Endothelial cell (in vitro differentiated cells): Measurements from ENCODE around the gene NFIB. TPM values are rescaled to one million over a fixed set of nuclear protein-coding genes. Genes with fewer than 3 reads are reported as not detected.
A peak's percentile ranks its signal among the peaks of the same experiment; 100 is the strongest.

Source experiments
- DNase-seq: peaks from one replicate; pipeline ENCODE4 v3.0.0; 2021; ENCODE audit warnings: low spot score
- H3K27ac Mint-ChIP-seq: one replicate; pipeline ENCODE4 v1.8.0; 2021; ENCODE audit warnings: mixed read lengths, inconsistent platforms; ENCODE audit not compliant: unreplicated experiment
- H3K27me3 Mint-ChIP-seq: one replicate; pipeline ENCODE4 v1.8.0; 2021; ENCODE audit warnings: mild to moderate bottlenecking, moderate library complexity, mixed read lengths, inconsistent platforms; ENCODE audit not compliant: unreplicated experiment
- H3K36me3 Mint-ChIP-seq: one replicate; pipeline ENCODE4 v1.8.0; 2021; ENCODE audit warnings: mild to moderate bottlenecking, low read depth, mixed read lengths, inconsistent platforms; ENCODE audit not compliant: unreplicated experiment
- H3K4me1 Mint-ChIP-seq: one replicate; pipeline ENCODE4 v1.8.0; 2021; ENCODE audit warnings: mild to moderate bottlenecking, mixed read lengths, inconsistent platforms; ENCODE audit not compliant: unreplicated experiment
- H3K4me3 Mint-ChIP-seq: one replicate; pipeline ENCODE4 v1.8.0; 2021; ENCODE audit warnings: mild to moderate bottlenecking, mixed read lengths, inconsistent platforms; ENCODE audit not compliant: unreplicated experiment
- H3K9me3 Mint-ChIP-seq: one replicate; pipeline ENCODE4 v1.8.0; 2021; ENCODE audit warnings: mixed read lengths, inconsistent platforms; ENCODE audit not compliant: unreplicated experiment
- total RNA-seq: library from RNA; stranded (reverse); fragmentation: NEBNext Ultra II Directional; extraction: Animal tissue kit (Norgen Biotek cat#: 25700); gene quantifications from one replicate; pipeline ENCODE4 v1.2.1, GENCODE V29; 2021; ENCODE audit not compliant: unreplicated experiment
- TF ChIP-seq, protein P1 (sequence below): fragments of 200-600 bp; sonication (generic); IDR thresholded peaks from one replicate; pipeline ENCODE4 v1.5.0; 2021; ENCODE audit warnings: antibody characterized with exemption; ENCODE audit not compliant: unreplicated experiment

The NFIB gene
- total RNA-seq, 1 donor from 2014 or later = 120 TPM

DNA sequence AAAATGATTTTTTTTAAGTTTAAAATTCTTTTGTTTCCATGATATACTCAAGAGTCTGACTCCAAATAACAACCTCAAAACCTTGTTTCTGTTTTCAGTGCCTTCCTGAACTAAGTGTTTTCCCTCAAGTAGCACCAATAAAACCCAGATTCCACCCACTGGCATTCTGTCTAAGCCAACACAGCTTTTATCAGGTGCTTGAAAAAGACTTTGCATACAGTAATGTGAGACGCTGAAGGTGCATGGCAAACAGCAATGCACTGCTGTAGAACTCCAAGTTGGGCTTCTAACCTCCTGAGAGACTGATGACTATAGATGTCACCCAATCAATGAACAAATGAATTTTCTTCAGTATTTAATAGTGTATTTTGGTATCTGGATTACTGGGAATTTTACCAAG is 95.7 kb downstream of the NFIB start:
- no peak for DNase-seq
- H3K27me3 Mint-ChIP-seq = peaks cover 8% of the 10 kb centered on the region

GRCh38 chr9:14216612-14217194 is 97.2 kb downstream of the NFIB start:
- Mint-ChIP-seq H3K9me3 (no peaks in the 10 kb centered on the region), H3K4me3 (no peak overlapping the region), H3K27me3 (peaks cover 8% of the 10 kb centered on the region), H3K27ac (no peak overlapping the region), H3K36me3 (peaks cover 19% of the 10 kb centered on the region), H3K4me1 (peaks cover 59% of the 10 kb centered on the region)
- TF ChIP-seq, protein P1, sequence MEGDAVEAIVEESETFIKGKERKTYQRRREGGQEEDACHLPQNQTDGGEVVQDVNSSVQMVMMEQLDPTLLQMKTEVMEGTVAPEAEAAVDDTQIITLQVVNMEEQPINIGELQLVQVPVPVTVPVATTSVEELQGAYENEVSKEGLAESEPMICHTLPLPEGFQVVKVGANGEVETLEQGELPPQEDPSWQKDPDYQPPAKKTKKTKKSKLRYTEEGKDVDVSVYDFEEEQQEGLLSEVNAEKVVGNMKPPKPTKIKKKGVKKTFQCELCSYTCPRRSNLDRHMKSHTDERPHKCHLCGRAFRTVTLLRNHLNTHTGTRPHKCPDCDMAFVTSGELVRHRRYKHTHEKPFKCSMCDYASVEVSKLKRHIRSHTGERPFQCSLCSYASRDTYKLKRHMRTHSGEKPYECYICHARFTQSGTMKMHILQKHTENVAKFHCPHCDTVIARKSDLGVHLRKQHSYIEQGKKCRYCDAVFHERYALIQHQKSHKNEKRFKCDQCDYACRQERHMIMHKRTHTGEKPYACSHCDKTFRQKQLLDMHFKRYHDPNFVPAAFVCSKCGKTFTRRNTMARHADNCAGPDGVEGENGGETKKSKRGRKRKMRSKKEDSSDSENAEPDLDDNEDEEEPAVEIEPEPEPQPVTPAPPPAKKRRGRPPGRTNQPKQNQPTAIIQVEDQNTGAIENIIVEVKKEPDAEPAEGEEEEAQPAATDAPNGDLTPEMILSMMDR = no peak
- DNase-seq = no peak

More for the DNA sequence above, 95.7 kb downstream of the NFIB start:
- Mint-ChIP-seq H3K9me3 (no peaks in the 10 kb centered on the region), H3K36me3 (peaks cover 23% of the 10 kb centered on the region), H3K4me3 (no peak overlapping the region), H3K4me1 (peaks cover 65% of the 10 kb centered on the region), H3K27ac (no peak overlapping the region)
- TF ChIP-seq, protein P1 = no peak

GRCh38 chr9:14215614-14216013 is 98.3 kb downstream of the NFIB start:
- peaks cover 58% of the 10 kb centered on the region for H3K4me1 Mint-ChIP-seq
- H3K4me3 Mint-ChIP-seq = no peak overlapping the region
- no peak for DNase-seq
- TF ChIP-seq, protein P1 = no peak
- H3K27me3 Mint-ChIP-seq = peaks cover 3% of the 10 kb centered on the region
- no peak overlapping the region for H3K27ac Mint-ChIP-seq
- H3K36me3 Mint-ChIP-seq = peaks cover 14% of the 10 kb centered on the region
- H3K9me3 Mint-ChIP-seq = no peaks in the 10 kb centered on the region

- TF ChIP-seq, protein P1 = no peak
- H3K9me3 Mint-ChIP-seq = no peaks in the 10 kb centered on the region
- peaks cover 53% of the 10 kb centered on the region for H3K4me1 Mint-ChIP-seq
- H3K27ac Mint-ChIP-seq = peak overlapping the region; percentile 49
- no peak for DNase-seq
- H3K4me3 Mint-ChIP-seq = no peak overlapping the region
- H3K36me3 Mint-ChIP-seq = peaks cover 13% of the 10 kb centered on the region
- peaks cover 4% of the 10 kb centered on the region for H3K27me3 Mint-ChIP-seq
These were observed 99.2 kb downstream of the NFIB start for GRCh38 chr9:14214693-14215092.

DNA sequence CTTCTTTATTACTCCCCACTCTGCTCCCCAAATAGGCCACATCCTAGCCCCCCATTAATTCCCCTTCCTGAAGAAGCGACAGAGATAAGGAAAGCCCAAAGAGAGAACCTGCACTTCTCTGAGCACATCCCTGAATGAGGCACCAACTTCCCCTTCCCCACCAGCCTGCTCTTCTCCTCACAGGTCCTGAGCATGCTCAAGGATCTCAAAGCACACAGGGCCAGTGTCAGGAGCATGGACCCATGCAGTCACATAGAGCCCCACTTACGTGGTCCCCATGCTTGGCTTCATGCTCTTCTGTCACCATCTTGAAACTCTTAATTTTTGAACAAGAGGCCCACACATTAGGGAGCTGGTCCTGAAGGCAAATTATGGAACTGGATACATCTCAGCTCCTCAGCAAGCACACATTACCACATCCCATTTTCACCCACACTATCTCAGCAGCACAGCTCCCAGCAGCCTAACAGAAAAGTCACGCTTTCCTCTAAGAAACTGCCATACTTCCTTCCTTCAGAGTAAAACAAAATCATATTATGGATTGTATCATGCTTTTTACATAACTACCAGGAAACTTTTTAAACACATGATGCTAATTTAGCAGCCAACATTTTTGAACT is 99.8 kb downstream of the NFIB start:
- Mint-ChIP-seq H3K27ac (peak overlapping the region; percentile 49), H3K9me3 (no peaks in the 10 kb centered on the region), H3K4me1 (peaks cover 55% of the 10 kb centered on the region), H3K4me3 (peak overlapping the region; percentile 42), H3K36me3 (peaks cover 13% of the 10 kb centered on the region), H3K27me3 (peaks cover 4% of the 10 kb centered on the region)
- no peak for DNase-seq
- TF ChIP-seq, protein P1 = no peak
